Stimulated activated CD8-positive, alpha-beta memory T cell treated with anti-CD3 and anti-CD28 coated beads, Interleukin-12 subunit alpha, Interleukin-12 subunit beta, amount 100 ng/mL, for 1 hour (primary cell): ENCODE measurements around the gene ASGR1.

ENCODE experiments used
- DNase-seq: peaks from one replicate; pipeline ENCODE4 v3.0.0-alpha.2; 2020; ENCODE audit warnings: low read depth

The ASGR1 gene

DNA sequence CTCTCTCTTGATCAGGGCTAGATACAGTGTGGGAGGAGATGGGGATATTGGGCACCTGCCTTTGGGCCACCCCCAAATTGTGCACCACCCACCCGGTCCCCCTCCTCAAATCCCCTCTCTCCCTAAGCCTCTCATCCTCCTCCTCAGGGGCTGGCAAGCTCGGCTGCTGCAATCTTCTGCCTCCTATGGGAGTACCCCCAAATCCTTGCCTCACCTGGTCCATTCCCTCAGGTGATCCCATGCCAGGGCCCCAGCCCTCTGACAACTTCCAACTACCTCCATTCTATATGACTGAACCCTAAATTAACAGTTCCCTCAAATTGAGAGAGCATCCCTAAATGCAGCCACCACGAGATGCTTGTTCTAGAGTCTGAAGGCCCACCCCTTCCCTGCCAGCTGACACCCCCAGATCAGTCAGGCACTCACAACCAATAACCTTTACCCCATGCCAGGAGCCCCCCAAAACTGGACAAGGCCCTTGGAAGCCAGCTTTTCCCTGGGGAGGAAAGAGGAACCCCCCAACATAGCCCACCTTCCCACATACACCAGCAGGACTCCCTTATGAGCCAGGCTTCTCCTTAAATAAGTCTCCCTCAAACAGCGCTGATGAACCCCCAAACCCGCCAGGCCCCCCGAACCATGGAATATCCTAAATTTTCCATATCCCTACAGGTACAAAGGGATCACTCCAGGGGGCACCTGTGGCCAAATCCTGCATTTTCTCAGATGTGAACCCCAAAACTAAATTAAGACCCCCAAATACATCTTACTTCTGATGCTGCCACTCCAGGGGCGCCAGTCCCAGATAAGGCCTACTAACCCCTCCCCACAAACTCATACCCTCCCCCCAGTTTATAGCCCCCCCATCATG is 37.3 kb upstream of the ASGR1 start:
- DNase-seq, result no peak

DNA sequence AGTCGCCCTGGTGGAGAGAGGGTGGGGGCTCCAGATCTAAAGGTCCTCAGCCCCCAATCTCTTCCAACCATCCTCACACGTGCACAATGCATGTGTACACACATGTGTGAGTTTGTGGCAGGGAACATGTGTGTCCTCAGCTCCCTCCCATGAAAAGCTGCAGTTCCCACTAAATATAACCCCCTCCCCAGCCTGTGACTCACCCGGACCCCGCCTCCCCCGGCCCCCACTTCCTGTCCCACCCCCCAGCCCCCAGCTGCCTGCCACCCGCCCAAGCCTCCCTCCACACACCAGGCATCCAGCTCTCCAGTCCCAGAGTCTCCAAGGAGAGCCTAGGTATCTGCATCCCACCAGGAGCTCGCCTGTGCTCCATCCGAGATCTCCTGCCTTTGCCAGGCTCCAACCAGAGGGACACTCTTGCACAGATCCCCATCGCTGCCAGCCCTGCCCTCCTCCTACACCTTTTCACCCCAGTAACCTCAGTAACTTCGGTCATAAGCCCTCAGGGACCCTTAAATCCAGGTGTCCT is 36.5 kb upstream of the ASGR1 start:
- no peak for DNase-seq

DNA sequence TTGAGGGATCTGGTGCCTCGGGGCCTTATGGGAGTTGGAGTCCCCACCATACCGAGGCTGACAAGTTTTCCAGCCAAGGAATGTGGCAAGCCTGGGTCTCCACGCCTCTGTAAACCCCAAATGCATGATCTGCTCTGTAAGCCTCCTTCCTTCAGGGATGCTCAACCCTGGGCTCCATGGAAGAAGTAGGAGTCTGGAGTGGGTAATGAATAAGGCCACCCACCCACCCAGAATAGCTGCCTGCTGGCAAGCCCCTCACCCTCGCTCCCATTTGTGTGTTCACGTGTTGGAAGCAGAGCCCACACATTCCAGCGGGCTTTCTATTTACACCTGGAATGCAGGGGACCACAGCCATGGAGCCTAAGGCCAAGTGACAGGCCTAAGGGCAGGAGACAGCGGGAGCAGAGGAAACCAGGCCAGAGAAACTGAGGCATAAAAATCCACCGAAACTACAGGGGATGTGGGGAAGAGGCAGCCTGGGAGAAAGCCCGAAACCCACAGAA is 36.0 kb upstream of the ASGR1 start:
- DNase-seq, result no peak

DNA sequence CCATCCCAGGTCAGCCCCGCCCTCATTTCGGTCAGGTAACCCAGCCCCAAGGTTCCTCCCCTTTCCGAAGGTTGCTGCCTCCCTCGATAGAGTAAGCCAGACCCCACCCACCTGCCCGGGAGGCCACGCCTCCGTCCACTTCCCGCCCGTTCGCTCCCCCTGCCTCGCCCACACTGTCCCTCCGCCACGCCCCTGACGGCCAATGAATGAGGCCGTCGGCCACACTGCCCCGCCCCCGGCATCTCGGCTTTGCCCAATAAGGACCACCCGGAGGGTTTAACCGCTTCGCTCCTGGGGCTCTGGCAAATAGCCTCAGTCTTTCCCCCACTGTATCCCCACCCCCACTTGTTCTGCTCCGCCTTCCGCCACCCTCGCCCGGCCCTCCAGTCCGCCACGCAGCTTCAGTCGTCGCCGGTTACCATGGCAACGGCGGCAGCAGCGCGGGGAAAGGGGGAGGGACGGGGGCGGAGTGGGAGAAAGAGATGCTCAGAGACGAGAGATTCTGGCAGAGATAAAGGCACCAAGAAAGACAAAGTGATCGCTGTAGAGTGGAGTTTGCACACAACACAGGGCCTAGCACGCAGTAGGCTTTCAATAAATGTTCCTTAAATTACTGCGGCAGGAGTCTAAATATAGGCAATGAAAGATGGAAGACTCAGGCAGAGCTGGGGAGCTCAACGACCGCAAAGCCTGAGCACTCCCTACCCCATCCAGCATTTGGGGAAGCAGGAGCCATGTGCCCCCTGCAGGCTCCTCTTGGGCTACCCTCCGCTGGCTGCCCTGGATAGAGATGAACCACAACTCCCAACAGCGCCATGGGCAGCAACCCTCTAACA is 35.3 kb upstream of the ASGR1 start:
- peak; percentile 96 for DNase-seq

DNA sequence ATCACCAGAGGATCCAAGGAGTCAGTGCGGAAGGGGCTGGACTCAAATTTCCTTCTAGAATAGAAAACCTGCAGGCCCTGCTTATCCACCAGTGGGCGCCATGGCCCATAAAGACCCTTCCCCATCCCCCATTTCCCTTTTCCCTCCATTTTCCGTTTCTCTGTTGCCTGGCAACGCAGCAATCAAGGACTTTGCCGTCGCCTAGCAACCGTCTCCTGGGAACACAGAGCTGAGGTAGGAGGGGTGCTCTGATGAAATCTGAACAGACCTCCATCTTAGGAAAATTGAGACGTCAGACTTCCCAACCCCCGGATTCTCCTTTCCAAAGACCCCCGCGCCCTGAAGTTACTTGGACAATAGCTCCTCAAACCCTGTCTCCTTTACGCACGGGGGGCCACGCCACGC is 34.7 kb upstream of the ASGR1 start:
- DNase-seq, result no peak

DNA sequence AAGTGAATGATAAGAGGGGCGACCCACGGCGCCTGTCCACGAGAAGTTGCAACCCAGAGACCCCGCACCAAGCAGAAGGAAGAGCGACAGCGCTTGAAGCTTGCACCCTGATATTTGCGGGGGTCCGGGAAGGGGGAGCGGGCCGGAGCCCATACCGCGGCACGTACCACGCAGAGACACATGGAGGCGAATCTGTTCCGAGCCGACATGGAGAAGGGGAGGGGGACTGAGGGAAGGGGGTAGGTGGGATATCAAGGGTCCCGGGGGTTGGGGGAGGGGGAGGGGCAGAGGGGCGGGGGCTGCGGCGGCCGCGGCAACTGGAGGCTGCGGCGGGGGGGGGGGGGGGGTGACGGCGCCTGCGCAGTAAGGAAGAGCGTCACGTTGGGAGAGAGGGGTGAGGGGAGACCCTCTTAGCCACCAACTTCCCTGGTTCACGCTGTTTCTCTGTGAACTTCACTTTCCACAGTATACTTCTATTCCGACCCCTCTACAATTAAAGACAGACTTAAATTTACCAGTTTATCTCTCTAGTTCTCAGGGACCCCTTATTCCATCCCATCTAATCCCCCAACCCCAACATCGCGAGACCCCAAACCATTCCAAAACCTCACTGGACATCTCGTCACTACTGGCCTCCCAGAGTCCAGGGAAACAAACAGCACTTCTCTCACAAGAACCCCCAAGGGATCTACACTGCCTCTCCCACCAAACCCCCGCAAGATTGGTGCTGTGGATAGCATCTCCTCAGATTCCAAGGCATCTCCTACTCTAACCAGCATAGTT is 32.5 kb upstream of the ASGR1 start:
- DNase-seq, result no peak

DNA sequence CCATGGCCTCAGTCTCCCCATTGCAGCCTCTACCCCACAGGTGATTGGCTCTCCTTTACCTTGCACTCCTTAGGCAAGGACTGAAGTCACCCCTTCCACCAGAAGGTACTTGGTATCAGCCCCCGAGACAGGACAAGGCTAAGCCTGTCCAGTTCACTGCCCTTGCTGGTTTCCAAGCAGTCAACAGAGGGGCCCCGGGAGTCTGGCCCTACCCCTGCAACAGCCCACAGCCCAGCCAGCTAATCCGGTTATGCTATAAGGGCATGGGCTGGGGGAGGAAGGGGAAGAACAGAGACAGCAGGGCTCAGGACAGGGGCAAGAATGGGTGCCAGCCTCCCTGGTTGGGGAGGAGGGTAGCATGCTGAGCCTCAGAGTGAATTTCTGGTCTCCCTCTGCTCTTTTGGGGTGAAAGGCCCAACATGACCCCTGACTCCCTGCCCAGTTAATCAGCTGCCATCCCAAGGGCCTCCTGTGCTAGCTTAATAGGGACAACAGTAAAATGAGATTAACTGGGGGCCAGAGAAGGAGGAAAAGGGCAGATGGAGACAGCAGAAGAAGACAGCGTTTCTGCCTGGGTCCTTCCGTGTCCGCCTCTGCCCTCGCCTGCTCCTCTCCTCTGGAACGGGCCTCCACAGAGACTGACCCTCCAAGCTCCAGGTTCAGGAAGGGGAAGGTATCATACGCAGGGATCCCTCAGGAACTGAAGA is 29.7 kb upstream of the ASGR1 start:
- no peak for DNase-seq

DNA sequence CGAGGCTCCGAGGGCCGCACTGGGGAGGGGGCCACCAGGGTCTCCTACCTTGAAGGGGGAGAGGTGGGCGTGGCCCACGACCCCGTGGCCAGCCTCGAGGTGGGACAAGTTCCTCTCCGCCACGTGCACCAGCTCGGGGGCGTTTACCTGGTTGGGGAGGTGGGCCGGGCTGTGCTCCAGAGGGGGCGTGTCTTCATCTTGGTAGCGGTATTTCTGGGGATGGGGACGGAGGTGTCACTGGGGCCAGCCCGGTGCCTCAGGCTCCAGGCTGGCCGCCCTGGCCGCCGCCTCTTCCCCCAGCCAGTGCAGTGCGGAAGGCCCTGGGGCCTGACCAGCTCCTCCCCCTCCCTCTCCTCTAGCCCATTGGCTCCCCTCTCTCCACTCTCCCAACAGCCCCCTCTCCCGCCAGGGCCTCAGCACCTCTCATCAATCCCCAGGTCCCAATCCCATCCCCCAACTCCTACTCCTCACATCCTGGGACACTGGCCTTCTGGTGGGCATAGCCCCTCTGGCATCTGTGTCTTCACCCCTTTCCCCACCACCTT is 28.9 kb upstream of the ASGR1 start:
- DNase-seq, result no peak

DNA sequence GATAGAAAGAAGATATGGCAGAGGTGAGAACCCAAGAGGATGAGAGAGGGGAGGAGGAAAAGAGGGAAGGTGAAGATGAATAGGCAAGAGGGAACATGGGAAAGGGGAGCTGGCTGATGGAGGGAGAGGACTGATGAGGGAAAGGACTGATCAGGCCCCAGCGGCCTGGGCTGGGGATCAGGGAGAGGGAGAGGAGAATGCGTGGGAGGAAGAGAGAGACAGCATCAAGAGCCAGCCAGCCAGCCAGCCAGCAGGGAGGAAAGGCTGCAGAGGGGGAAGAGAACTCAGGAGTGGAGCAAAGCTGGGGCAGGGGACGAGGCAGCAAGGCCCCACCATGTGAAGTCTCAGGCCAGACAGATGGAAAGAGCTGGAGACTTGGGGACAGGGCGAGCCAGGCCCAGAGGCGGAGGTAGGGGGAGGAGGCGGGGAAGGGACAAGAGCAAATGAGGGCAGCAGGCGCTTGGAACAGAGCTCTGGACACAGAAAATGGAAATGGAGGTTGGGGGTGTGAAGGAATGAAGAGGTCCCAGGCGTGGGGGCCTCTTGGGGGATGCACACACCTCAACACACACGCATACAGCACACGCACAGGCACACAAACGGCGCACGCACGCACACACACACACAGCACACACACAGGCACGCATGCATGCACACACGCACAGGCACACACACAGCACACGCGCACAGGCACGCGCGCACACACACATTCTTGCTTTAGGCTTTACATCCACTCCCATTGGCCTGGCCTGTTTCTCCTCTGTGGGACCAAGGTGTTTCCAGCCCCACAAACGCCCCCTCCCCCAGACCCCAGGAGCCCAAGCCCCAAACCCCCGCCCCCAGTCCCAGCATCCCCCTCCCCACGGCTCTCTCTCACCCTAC is 28.2 kb upstream of the ASGR1 start:
- DNase-seq, result no peak

DNA sequence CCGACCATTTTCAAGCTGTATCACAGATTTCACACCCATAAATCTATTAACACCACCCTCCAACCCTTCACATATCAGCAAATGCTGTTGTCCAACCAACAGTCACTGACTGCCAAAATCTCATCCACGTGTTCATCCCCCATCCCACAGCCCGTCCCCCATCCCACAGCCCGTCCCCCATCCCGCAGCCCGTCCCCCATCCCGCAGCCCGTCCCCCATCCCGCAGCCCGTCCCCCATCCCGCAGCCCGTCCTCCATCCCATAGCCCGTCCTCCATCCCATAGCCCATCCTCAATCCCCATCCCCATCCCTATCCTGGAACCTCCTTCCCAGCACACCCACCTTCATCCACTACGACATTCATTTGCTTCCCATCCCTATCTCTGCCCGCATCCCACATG is 26.4 kb upstream of the ASGR1 start:
- DNase-seq, result no peak

DNA sequence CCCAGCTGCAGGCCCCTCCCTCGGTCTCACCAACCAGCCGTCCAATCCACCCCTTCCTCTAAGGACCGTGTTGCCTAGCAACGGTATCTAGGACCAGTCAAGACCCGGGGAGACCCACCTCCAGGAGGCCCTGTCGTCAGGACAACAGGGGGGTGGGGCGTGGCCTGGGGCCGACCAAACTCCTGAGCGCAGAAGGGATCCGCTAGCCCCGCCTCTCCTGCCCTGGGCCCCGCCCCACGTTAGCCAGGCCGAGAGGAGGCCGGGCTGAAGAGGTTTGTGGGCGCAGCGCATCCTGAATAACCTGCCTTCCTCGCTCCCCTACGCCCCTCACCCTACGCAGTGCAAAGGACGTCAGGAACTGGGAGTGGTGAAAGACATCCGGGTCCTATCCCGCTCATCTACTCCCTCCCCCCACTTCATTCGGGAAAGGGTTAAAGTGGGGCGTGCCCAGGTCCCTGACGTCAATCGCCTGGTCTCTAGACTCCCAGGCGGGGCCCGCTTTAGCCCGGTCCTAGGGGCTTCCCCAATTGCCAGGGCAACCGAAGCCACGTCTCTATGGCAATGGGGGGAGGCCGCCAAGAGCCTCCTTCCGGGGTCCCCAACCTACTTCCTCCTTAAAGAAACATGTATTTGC is 25.8 kb upstream of the ASGR1 start:
- DNase-seq, result peak; percentile 90

DNA sequence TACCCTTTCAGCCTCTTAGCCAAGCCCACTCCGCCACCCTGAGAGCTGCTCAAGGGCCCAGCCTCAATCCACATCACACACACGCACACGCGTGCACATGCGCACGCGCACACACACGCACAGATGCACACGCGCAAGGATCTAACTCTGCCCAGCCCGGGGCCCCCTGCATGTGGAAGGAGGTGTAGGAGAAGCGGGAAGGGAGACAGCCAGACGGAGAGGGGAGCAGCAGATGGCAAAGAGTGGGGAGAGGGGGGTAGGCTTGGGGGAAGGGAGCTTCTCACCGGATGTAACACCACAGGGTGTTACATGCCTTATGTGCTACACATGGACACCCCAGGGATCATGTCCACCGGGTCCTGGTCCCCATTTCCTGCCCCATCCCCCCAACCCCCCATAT is 25.2 kb upstream of the ASGR1 start:
- no peak for DNase-seq

DNA sequence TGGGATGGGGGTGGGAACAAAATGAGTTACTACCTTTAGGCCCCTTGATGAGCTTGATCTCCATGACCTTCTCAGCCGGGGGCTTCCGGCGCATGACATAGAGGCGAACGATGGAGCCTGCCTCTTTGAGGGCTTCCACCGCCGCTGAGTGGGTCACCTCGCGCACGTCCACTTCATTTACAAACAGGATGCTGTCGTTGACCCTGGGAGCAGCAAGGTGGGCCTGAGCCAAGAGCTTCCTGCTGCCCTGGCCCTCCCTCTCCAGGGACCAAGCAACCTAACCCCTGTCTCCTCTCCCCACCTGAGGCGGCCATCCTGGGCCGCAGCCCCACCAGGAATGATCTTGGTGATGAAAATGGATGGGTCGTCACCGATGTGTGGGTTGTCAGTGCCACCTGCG is 24.2 kb upstream of the ASGR1 start:
- DNase-seq, result no peak

DNA sequence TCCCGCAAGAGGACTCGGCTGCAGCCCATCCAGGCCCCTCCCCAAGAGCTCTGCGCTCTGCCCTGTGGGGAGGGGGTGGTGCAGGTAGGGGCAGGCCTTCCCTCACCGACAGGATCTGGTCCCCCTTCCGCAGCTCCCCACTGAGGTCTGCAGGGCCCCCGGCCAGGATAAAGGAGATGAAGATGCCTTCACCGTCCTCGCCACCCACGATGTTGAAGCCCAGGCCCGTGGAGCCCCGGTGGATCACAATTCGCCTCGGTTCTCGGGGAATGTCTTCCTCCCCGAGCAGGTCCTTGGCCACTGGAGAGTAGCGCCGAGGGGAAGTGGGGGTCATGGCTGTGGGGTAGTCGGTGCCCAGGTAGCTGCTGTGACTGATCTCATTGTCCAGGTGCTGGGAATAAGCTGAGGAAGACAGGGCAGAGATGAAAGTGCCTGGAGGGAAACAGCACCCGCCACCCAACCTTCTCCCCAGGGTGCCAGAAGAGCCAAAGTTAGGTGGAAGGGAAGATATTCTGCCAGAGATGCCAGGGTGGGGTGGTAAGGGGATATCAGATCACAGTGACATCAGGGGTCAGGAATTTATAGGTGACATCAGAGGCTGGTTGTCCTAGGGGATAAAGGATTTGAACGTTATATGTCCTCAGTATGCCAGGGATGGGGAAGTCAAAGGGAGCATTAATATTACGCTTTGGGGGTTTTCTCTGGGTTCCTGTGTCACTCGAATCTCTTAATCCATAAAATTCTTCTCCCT is 17.7 kb upstream of the ASGR1 start:
- no peak for DNase-seq

DNA sequence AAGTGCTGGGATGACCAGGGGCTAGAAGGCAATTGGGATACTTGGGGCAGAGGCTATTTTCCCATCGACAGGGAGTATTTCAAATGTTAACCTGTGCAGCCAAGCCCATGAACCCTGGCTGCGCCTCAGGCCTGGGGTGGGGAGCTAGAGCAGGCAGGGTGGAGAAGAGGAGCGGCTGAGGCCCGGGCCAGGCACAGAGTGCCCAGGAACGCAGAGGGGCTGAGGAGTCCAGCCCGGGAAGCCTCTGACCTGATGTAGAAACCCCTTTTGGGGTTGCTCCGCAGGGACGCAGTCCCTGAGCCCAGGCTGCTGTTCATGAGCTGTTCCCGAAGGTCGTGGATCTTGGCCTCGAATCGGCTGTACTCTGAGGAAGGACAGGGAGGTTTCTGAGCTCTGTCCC is 16.8 kb upstream of the ASGR1 start:
- no peak for DNase-seq

DNA sequence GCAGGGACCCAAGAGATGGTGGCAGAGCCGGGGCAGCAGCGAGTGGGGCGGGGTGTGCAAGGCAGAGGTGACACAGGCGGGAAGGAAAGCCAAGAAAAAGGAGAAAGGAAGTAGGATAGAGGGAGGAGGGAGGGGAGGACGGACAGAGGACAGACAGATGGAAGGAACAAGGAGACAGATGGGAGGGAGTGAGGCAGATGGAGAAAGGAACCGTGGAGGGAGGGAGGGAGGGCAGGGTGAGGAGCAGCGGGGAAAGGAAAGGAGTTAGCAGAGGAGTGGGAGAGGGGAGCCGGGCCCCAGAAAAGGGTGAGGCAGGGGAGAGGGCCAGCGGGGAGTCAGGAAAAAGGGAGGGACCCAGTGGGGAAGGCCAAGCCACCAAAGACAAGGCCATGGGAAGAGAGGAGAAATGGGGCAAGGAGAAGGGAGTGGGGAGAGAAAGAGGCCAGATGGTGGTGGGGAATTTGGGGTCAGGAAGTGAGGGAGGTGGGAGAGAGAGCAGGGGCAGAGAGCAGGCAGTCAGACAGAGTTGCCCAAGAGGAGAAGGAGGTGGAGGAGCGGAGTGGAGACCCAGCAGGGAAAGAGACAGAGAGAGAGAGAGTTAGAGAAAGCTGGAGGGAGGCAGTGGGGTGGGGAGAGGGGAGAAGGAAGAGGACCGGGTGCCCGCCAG is 13.2 kb upstream of the ASGR1 start:
- no peak for DNase-seq

DNA sequence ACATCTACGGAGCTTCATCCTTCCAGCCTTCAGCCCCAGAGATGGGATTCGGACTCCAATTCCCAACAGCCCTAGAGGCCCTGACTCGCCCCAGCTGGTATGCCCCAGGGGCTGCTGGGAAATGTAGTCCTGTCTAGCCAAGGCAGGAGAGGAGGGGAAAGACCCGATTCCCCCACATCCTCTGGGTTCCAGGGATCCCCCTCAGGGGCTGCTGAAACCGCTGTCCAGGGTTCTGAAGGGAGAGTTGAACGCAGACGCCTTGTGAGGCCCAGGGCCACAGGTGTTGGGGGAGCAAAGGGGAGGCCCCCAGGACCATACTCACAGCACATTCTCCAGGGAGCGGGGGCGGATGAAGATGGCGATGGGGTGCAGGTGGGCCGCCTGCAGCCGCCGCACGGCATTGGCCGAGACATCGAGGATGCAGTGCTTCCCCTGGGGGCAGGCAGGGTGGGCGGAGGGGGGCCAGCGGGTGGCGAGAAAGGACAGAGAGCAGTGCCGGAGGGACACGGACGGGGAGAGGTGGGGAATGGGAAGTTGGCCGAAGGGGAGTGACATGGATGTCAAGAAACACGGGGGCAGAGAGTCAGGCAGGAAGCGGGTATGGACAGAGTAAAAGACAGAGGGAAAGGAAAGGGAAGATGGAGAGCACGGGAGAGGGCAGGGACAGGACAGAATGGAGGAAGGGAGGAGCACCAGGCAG is 12.6 kb upstream of the ASGR1 start:
- DNase-seq, result no peak

DNA sequence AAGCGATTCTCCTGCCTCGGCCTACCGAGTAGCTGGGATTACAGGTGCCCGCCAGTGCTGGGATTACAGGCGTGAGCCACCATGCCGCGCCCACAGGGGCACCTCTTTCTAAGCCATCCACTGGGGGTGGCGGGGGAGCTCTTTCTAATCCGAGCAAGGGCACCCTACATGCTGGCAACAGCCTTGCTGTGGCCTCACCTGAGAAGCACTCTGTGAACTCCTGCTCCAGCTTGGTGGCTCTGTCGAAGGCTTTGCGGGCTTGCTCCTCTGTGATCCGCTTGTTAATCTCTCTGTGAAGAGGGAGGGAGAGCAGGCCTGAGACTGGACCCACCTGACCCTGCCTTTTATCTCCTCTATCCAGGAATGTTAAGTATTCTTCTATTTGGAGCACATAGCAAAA is 11.9 kb upstream of the ASGR1 start:
- no peak for DNase-seq
